Upper lobe of left lung (tissue), 4 donors: ENCODE data around the gene SPEF1.

Experiments
- POLR2A ChIP-seq, 4 donors: fragments of 450-650 bp; IDR thresholded peaks; one replicate each; pipeline ENCODE4 v1.5.1; 2016 to 2017; ENCODE audit warnings: antibody characterized with exemption in 4 of 4, mild to moderate bottlenecking in 2 of 4
- TF ChIP-seq, protein P1 (sequence below), 6 experiments: fragments of 450-650 bp in 4 of 6; fragments of 200-600 bp in 2 of 6; sonication (generic) in 2 of 6; IDR thresholded peaks; one replicate each; pipeline ENCODE4 v1.5.1; 2016 to 2019; ENCODE audit warnings: antibody characterized with exemption in 6 of 6

DNA sequence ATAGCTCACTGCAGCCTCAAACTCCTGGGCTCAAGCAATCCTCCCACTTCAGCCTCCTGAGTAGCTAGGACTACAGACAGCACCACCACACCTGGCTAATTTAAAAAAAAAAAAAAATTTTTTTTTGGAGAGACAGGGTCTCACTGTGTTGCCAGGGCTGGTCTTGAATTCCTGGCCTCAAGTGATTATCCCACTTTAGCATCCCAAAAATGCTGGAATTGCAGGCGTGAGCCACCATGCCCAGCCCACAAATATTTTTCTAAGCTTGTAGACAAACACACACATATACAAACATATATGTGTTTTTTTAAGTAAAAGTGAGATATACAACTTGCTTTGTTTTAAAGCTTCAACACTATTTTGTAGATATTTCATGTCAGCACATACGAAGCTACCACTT, 38.0 kb downstream of the SPEF1 start:
- TF ChIP-seq POLR2A (IDR thresholded peaks at IDR 0.05) = no peak
- TF ChIP-seq, protein P1, sequence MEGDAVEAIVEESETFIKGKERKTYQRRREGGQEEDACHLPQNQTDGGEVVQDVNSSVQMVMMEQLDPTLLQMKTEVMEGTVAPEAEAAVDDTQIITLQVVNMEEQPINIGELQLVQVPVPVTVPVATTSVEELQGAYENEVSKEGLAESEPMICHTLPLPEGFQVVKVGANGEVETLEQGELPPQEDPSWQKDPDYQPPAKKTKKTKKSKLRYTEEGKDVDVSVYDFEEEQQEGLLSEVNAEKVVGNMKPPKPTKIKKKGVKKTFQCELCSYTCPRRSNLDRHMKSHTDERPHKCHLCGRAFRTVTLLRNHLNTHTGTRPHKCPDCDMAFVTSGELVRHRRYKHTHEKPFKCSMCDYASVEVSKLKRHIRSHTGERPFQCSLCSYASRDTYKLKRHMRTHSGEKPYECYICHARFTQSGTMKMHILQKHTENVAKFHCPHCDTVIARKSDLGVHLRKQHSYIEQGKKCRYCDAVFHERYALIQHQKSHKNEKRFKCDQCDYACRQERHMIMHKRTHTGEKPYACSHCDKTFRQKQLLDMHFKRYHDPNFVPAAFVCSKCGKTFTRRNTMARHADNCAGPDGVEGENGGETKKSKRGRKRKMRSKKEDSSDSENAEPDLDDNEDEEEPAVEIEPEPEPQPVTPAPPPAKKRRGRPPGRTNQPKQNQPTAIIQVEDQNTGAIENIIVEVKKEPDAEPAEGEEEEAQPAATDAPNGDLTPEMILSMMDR (IDR thresholded peaks at IDR 0.05) = no peak
